H1 (cell line): ENCODE results near the gene COL17A1. TPM values are rescaled to one million over a fixed set of nuclear protein-coding genes. Genes with fewer than 3 reads are reported as not detected.

Source experiments
- CTCF ChIA-PET: fragments of 300-600 bp; sonication (Branson Sonifier 250); formaldehyde crosslinking; loops from one replicate; lab custom pipeline; 2021; ENCODE audit not compliant: partially characterized antibody; lab: Charles Lee
- POLR2A ChIA-PET: fragments of 300-600 bp; sonication (Branson Sonifier 250); formaldehyde crosslinking; loops from one replicate; lab custom pipeline; 2021; ENCODE audit warnings: inconsistent platforms; ENCODE audit not compliant: partially characterized antibody; lab: Charles Lee
- DNase-seq, 2 experiments: peaks; one replicate each; pipeline versions ENCODE4 v3.0.0 to v3.0.0-alpha.2; 2010 to 2022; ENCODE audit warnings: low spot score in 2 of 2, low read depth in 1 of 2, mixed read lengths in 1 of 2
- FAIRE-seq: peaks from 2 replicates; lab custom pipeline; 2011; peaks lifted over from hg19 to GRCh38; lab: Jason Lieb, UNC
- H2AFZ ChIP-seq: 2 replicates; pipeline ENCODE4 v1.8.1; 2012; ENCODE audit warnings: low read length, inconsistent platforms
- H2AK5ac ChIP-seq: 2 replicates; pipeline ENCODE4 v1.6.1; 2013; ENCODE audit warnings: low read depth, low read length
- H2BK120ac ChIP-seq: replicated peaks from 2 replicates; pipeline ENCODE3; 2013; ENCODE audit warnings: low read depth, low read length, inconsistent platforms
- H2BK12ac ChIP-seq: 2 replicates; pipeline ENCODE4 v1.6.1; 2013; ENCODE audit warnings: low read depth, low read length
- H2BK15ac ChIP-seq: 2 replicates; pipeline ENCODE4 v1.6.1; 2013; ENCODE audit warnings: low read length
- H2BK20ac ChIP-seq: 2 replicates; pipeline ENCODE4 v1.6.1; 2013; ENCODE audit warnings: low read length
- H2BK5ac ChIP-seq: 2 replicates; pipeline ENCODE4 v1.6.1; 2013; ENCODE audit warnings: low read depth, low read length
- H3K14ac ChIP-seq: 2 replicates; pipeline ENCODE4 v1.6.1; 2013; ENCODE audit warnings: inconsistent platforms; ENCODE audit not compliant: insufficient read length
- H3K18ac ChIP-seq: 2 replicates; pipeline ENCODE4 v1.6.1; 2013; ENCODE audit warnings: low read length; ENCODE audit errors: extremely low read depth
- H3K23ac ChIP-seq: 2 replicates; pipeline ENCODE4 v1.6.1; 2013; ENCODE audit warnings: inconsistent platforms; ENCODE audit not compliant: insufficient read length
- H3K23me2 ChIP-seq: 2 replicates; pipeline ENCODE4 v1.6.1; 2013; ENCODE audit warnings: low read depth, low read length
- H3K27ac ChIP-seq: 2 replicates; pipeline ENCODE4 v1.6.1; 2011; ENCODE audit warnings: low read depth, low read length, inconsistent platforms
- H3K27me3 ChIP-seq, 4 experiments: replicated peaks in 1 of 4; 1 replicate in 1 of 4; 2 replicates in 3 of 4; pipeline versions ENCODE4 v1.6.1 to v1.8.1; 2011 to 2013; ENCODE audit warnings: low read length in 3 of 4, mild to moderate bottlenecking in 3 of 4, inconsistent platforms in 2 of 4, mixed read lengths in 2 of 4, moderate library complexity in 1 of 4; ENCODE audit not compliant: control insufficient read depth in 3 of 4, insufficient read depth in 3 of 4; ENCODE audit errors: extremely low read depth in 1 of 4
- H3K36me3 ChIP-seq, 4 experiments: 2 replicates each; pipeline versions ENCODE4 v1.6.1 to v1.8.1; 2011 to 2013; ENCODE audit warnings: mild to moderate bottlenecking in 4 of 4, low read length in 3 of 4, moderate library complexity in 2 of 4, control low read depth in 1 of 4, inconsistent platforms in 1 of 4; ENCODE audit not compliant: insufficient read depth in 4 of 4, control insufficient read depth in 2 of 4
- H3K4ac ChIP-seq: replicated peaks from 2 replicates; pipeline ENCODE3; 2013; ENCODE audit warnings: low read length, low read depth, mixed read lengths, inconsistent platforms; ENCODE audit not compliant: insufficient read length
- H3K4me1 ChIP-seq, 4 experiments: replicated peaks in 1 of 4; 1 replicate in 1 of 4; 2 replicates in 3 of 4; pipeline versions ENCODE4 v1.6.1 to v1.8.1; 2011 to 2013; ENCODE audit warnings: low read length in 3 of 4, inconsistent platforms in 2 of 4, mixed read lengths in 1 of 4; ENCODE audit not compliant: insufficient read depth in 4 of 4, control insufficient read depth in 3 of 4
- H3K4me2 ChIP-seq, 2 experiments: 2 replicates each; pipeline versions ENCODE4 v1.6.1 to v1.8.1; 2011 to 2013; ENCODE audit warnings: low read depth in 2 of 2, low read length in 2 of 2, control low read depth in 1 of 2, inconsistent platforms in 1 of 2, mild to moderate bottlenecking in 1 of 2; ENCODE audit not compliant: insufficient read depth in 1 of 2
- H3K4me3 ChIP-seq, 4 experiments: fragments of 200-600, 300-600 bp in 1 of 4; sonication (generic), shearing (Covaris generic), sonication (Bioruptor Twin) in 1 of 4; 2 replicates each; pipeline versions ENCODE4 v1.5.1 to v1.8.1; 2011 to 2016; ENCODE audit warnings: low read length in 4 of 4, low read depth in 3 of 4, control low read depth in 2 of 4, inconsistent platforms in 2 of 4, mild to moderate bottlenecking in 2 of 4, mixed read lengths in 1 of 4, moderate library complexity in 1 of 4; ENCODE audit not compliant: insufficient read depth in 2 of 4; ENCODE audit errors: extremely low read depth in 1 of 4
- H3K56ac ChIP-seq: replicated peaks from 2 replicates; pipeline ENCODE3; 2013; ENCODE audit warnings: low read depth, mild to moderate bottlenecking, mixed read lengths, low read length, inconsistent platforms; ENCODE audit not compliant: insufficient read length
- H3K79me1 ChIP-seq: 2 replicates; pipeline ENCODE4 v1.6.1; 2013; ENCODE audit warnings: low read depth, low read length, control low read depth
- H3K79me2 ChIP-seq, 2 experiments: 2 replicates each; pipeline versions ENCODE4 v1.6.1 to v1.8.1; 2012 to 2013; ENCODE audit warnings: low read length in 2 of 2, mild to moderate bottlenecking in 2 of 2, inconsistent platforms in 1 of 2; ENCODE audit not compliant: insufficient read depth in 2 of 2, control insufficient read depth in 1 of 2
- H3K9ac ChIP-seq, 4 experiments: replicated peaks in 1 of 4; 1 replicate in 1 of 4; 2 replicates in 3 of 4; pipeline versions ENCODE4 v1.6.1 to v1.8.1; 2011 to 2013; ENCODE audit warnings: low read depth in 3 of 4, low read length in 3 of 4, control low read depth in 2 of 4, mild to moderate bottlenecking in 2 of 4, moderate library complexity in 2 of 4, inconsistent platforms in 1 of 4; ENCODE audit errors: extremely low read depth in 1 of 4
- H3K9me3 ChIP-seq, 2 experiments: 2 replicates each; pipeline versions ENCODE4 v1.6.1 to v1.8.1; 2012 to 2013; ENCODE audit warnings: mild to moderate bottlenecking in 2 of 2, moderate library complexity in 2 of 2, control low read depth in 1 of 2, inconsistent platforms in 1 of 2, low read depth in 1 of 2, low read length in 1 of 2, mixed read lengths in 1 of 2; ENCODE audit not compliant: insufficient read depth in 2 of 2
- H4K20me1 ChIP-seq, 2 experiments: replicated peaks in 1 of 2; 2 replicates each; pipeline versions ENCODE3 to v1.8.1; 2011 to 2013; ENCODE audit warnings: inconsistent platforms in 2 of 2, low read length in 2 of 2, mild to moderate bottlenecking in 1 of 2; ENCODE audit not compliant: insufficient read depth in 2 of 2, control insufficient read depth in 1 of 2
- H4K5ac ChIP-seq: 2 replicates; pipeline ENCODE4 v1.6.1; 2013; ENCODE audit warnings: low read length, low read depth, mixed read lengths, inconsistent platforms; ENCODE audit not compliant: insufficient read length
- H4K8ac ChIP-seq: 2 replicates; pipeline ENCODE4 v1.8.0; 2013; ENCODE audit warnings: mild to moderate bottlenecking, moderate library complexity, low read length, inconsistent platforms; ENCODE audit not compliant: insufficient read depth; ENCODE audit errors: extremely low read depth
- H4K91ac ChIP-seq: replicated peaks from 2 replicates; pipeline ENCODE3; 2013; ENCODE audit warnings: low read length, mixed read lengths, inconsistent platforms; ENCODE audit not compliant: insufficient read length
- ATF2 ChIP-seq: IDR thresholded peaks from 2 replicates; pipeline ENCODE4 v1.6.1; 2012; ENCODE audit warnings: low read length, inconsistent platforms
- FOSL1 ChIP-seq: IDR thresholded peaks from 2 replicates; pipeline ENCODE4 v1.6.1; 2011; ENCODE audit warnings: mild to moderate bottlenecking, low read depth, low read length, moderate library complexity; ENCODE audit not compliant: insufficient read depth
- WGBS, 2 experiments: shearing (Covaris generic) in 1 of 2; methylation state at CpG; one replicate each; pipeline versions ENCODE4 v1.1.6 to v1.1.7; 2013 to 2015; ENCODE audit warnings: low lambda C conversion rate in 2 of 2, mixed read lengths in 2 of 2, inconsistent platforms in 1 of 2, low coverage in 1 of 2, missing lambda C conversion rate in 1 of 2; ENCODE audit not compliant: insufficient replicate concordance in 2 of 2, insufficient coverage in 1 of 2, insufficient read length in 1 of 2; ENCODE audit errors: extremely low coverage in 1 of 2, missing lambda C conversion rate in 1 of 2; 5-methylcytosine and 5-hydroxymethylcytosine counted together
- polyA plus RNA-seq, 7 experiments: library from polyadenylated mRNA; depleted of rRNA in 3 of 7; stranded (reverse) in 5 of 7; unstranded in 2 of 7; fragments of >200 nt in 5 of 7; fragments of 200-250 nt in 2 of 7; gene quantifications; 1 replicate in 5 of 7; 2 replicates in 1 of 7; 4 replicates in 1 of 7; pipeline versions ENCODE4 v1.2.1 to v1.2.3, GENCODE V29; 2011 to 2013; ENCODE audit warnings: missing spikeins in 2 of 7, mixed read lengths in 2 of 7
- total RNA-seq: library from RNA; stranded (reverse); fragmentation: NEBNext Ultra II Directional; extraction: Animal tissue kit (Norgen Biotek cat#: 25700); gene quantifications from 2 replicates; pipeline ENCODE4 v1.2.1, GENCODE V29; 2021

COL17A1 gene
- total and polyA plus RNA-seq, 2 of the 8 experiments (the other 6 are each of a cell fraction or from before 2014, with no cell fraction given), result 0.35 to 0.37 TPM

GRCh38 chr10:104120512-104120902 is 34.8 kb upstream of the COL17A1 start:
- H2BK12ac ChIP-seq, result peak overlapping the region; percentile 30; the same call in 1 of the 2 replicates
- H4K20me1 ChIP-seq, result no peaks in the 10 kb centered on the region
- no peaks in the 10 kb centered on the region for H3K79me1 ChIP-seq
- H2BK15ac ChIP-seq, result no peak overlapping the region; the same call in 1 of the 2 replicates
- H2BK20ac ChIP-seq, result no peak overlapping the region
- H2AFZ ChIP-seq, result 0 out of 2 replicates have a peak overlapping the region, but pooled peaks have one; percentile 15
- H3K4me1 ChIP-seq, result peaks cover 0 to 8% (median 4%) of the 10 kb centered on the region in 4 experiments; a peak in 3 of 7 replicates
- H3K18ac ChIP-seq, result peak overlapping the region; percentile 26; the same call in 1 of the 2 replicates
- H3K4me2 ChIP-seq, result peak overlapping the region; percentile 92 to 99
- H4K91ac ChIP-seq, result peak overlapping the region; percentile 4
- no peaks in the 10 kb centered on the region; a peak in 1 of 8 replicates for H3K36me3 ChIP-seq
- peak overlapping the region in 2 of 4 experiments; percentile 57 to 98; a peak in 4 of 7 replicates for H3K9ac ChIP-seq
- H3K56ac ChIP-seq, result no peak overlapping the region
- peak overlapping the region; percentile 58 to 82 (median 82); a peak in 6 of 8 replicates for H3K4me3 ChIP-seq
- peak overlapping the region; percentile 37 for H4K5ac ChIP-seq
- FAIRE-seq, result no peak
- no peaks in the 10 kb centered on the region for H3K9me3 ChIP-seq
- no peak overlapping the region for H3K4ac ChIP-seq
- WGBS, 2 experiments, result 76% methylated on average over 2 of the region's 2 CpGs; no CpG with 5 or more reads in 1 of the 2 experiments
- H2BK5ac ChIP-seq, result no peak overlapping the region
- H3K23ac ChIP-seq, result no peak overlapping the region
- TF ChIP-seq ATF2 (0 out of 2 replicates have a peak, but pooled peaks have one; percentile 1), FOSL1 (no peak)
- TF ChIP-seq, all 59 proteins: peak for 1
- DNase-seq, result no peak
- H3K14ac ChIP-seq, result no peak overlapping the region
- H3K23me2 ChIP-seq, result peaks cover 5% of the 10 kb centered on the region
- peak overlapping the region; percentile 99 for H3K27ac ChIP-seq
- H2AK5ac ChIP-seq, result no peak overlapping the region
- POLR2A ChIA-PET, result interaction anchor here (0.9 to 3.9 kb wide), 16 partner anchors 9 to 154 kb away, joined by 3 to 43 read pairs (median 12); partner anchors contain the start of gene GSTO1
- no peak overlapping the region for H4K8ac ChIP-seq
- H2BK120ac ChIP-seq, result peak overlapping the region; percentile 11
- CTCF ChIA-PET, result interaction anchor here (0.6 to 8.6 kb wide), 19 partner anchors 11 to 645 kb away, joined by 3 to 43 read pairs (median 4); no protein-coding TSS in a partner anchor
- H3K79me2 ChIP-seq, result no peaks in the 10 kb centered on the region
- no peaks in the 10 kb centered on the region for H3K27me3 ChIP-seq
